ENCODE measurements around the gene LIPH. TPM values are rescaled to one million over a fixed set of nuclear protein-coding genes. Genes with fewer than 3 reads are reported as not detected.
"Not testable (repeated sequence)": the region's sequence is repeated elsewhere in the genome, so short reads cannot be mapped to it uniquely, and the experiment has no call there.

The LIPH gene
- total RNA-seq, 4 donors from 2014 or later = 0.25 TPM; not detected in 3

- DNase-seq (ENCODE audit: low spot score) (no peak), ATAC-seq (ENCODE audit: low FRiP score) (no peak)
- TF ChIP-seq, protein P1, sequence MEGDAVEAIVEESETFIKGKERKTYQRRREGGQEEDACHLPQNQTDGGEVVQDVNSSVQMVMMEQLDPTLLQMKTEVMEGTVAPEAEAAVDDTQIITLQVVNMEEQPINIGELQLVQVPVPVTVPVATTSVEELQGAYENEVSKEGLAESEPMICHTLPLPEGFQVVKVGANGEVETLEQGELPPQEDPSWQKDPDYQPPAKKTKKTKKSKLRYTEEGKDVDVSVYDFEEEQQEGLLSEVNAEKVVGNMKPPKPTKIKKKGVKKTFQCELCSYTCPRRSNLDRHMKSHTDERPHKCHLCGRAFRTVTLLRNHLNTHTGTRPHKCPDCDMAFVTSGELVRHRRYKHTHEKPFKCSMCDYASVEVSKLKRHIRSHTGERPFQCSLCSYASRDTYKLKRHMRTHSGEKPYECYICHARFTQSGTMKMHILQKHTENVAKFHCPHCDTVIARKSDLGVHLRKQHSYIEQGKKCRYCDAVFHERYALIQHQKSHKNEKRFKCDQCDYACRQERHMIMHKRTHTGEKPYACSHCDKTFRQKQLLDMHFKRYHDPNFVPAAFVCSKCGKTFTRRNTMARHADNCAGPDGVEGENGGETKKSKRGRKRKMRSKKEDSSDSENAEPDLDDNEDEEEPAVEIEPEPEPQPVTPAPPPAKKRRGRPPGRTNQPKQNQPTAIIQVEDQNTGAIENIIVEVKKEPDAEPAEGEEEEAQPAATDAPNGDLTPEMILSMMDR (IDR thresholded peaks at IDR 0.05) = no peak
Observed at GRCh38 chr3:185473290-185473815, 79.0 kb downstream of the LIPH start.

GRCh38 chr3:185470323-185470722, 82.1 kb downstream of the LIPH start:
- DNase-seq (ENCODE audit: low spot score) (no peak), ATAC-seq (ENCODE audit: low FRiP score) (no peak)
- TF ChIP-seq, protein P1 (IDR thresholded peaks at IDR 0.05) = no peak

- TF ChIP-seq, protein P1 (IDR thresholded peaks at IDR 0.05) = no peak
- no peak for ATAC-seq (ENCODE audit: low FRiP score)
Observed at GRCh38 chr3:185469542-185469941, 82.8 kb downstream of the LIPH start.

GRCh38 chr3:185466123-185466522, 86.3 kb downstream of the LIPH start:
- not testable (repeated sequence) for DNase-seq (ENCODE audit: low spot score); ATAC-seq (ENCODE audit: low FRiP score)

More at GRCh38 chr3:185469542-185469941, 82.8 kb downstream of the LIPH start:
- DNase-seq (ENCODE audit: low spot score) = no peak

- ATAC-seq (ENCODE audit: low FRiP score) = no peak
- TF ChIP-seq, protein P1 (IDR thresholded peaks at IDR 0.05) = no peak
- DNase-seq (ENCODE audit: low spot score) = no peak
Observed at GRCh38 chr3:185465471-185465870, 86.9 kb downstream of the LIPH start.

DNA sequence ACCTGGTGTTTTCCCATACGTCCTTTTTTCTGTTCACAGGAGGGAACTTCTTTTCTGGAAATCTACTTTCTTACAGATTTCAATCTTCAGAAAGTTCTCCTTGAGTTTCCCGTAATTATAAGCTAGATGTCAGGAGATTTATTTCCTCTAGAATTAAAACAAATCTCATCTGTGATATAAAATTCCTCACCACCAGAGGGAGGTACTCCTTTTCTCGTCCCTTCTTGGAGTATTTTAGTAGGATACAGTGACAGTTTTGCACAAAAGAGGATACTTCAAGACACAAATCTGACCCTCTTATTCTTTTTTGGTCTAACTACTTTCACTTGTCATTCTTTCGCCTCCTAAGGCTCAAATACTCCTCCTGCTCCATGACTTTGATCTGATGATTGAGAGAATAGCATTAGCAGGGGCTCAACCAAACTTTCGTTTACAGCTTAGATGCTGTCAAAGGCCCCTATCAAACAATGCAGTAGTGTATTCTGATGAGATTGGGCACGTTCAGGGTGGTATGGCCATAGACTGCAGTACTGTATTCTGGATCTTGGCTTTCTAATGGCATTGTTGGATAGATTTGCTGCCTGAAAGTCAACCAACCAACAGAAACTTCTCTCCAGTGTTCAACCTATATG, 91.6 kb downstream of the LIPH start:
- ATAC-seq (ENCODE audit: low FRiP score) (no peak), DNase-seq (ENCODE audit: low spot score) (no peak)
- TF ChIP-seq, protein P1 (IDR thresholded peaks at IDR 0.05) = no peak

DNA sequence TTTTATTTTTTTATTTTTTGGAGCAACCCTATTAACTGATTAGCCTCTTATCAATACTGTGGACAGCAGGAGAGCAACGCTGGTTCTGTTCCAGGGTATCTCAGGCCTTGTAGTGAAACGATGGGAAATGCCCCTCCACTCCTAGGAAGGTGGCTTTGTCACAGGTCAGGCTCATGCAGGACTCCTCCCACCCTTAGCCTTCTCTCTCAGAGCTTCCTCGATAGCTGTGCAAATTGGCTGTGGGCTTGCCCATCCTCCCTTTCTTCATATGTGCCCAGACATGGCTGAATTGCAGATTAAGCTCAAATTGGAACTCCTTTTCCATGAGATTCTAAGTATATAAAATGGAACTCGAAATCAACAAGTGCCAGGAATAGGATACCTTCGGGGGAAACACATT, 92.1 kb downstream of the LIPH start:
- ATAC-seq (ENCODE audit: low FRiP score) (no peak), DNase-seq (ENCODE audit: low spot score) (no peak)
- TF ChIP-seq, protein P1 (IDR thresholded peaks at IDR 0.05) = no peak

Measured in omental fat pad (tissue), 4 donors.